GM21576 (cell line): ENCODE data around the gene PPM1D.
"Not testable (repeated sequence)": the region's sequence is repeated elsewhere in the genome, so short reads cannot be mapped to it uniquely, and the experiment has no call there.

Experiments
- ATAC-seq: cut with Tn5 transposase; IDR thresholded peaks from one replicate; pipeline ENCODE4 v1.9.1; 2021; ENCODE audit warnings: mild to moderate bottlenecking, moderate library complexity; ENCODE audit not compliant: unreplicated experiment

The PPM1D gene

DNA sequence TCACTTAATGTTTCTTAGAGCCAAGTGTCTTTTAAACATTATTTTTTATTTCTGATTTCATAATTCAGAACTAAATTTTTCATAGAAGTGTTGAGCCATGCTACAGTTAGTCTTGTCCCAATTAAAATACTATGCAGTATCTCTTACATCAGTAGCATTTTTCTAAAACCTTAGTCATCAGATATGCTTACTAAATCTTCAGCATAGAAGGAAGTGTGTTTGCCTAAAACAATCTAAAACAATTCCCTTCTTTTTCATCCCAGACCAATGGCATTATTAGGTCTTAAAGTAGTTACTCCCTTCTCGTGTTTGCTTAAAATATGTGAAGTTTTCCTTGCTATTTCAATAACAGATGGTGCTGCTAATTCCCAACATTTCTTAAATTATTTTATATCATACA, 64.0 kb downstream of the PPM1D start:
- ATAC-seq = no peak

DNA sequence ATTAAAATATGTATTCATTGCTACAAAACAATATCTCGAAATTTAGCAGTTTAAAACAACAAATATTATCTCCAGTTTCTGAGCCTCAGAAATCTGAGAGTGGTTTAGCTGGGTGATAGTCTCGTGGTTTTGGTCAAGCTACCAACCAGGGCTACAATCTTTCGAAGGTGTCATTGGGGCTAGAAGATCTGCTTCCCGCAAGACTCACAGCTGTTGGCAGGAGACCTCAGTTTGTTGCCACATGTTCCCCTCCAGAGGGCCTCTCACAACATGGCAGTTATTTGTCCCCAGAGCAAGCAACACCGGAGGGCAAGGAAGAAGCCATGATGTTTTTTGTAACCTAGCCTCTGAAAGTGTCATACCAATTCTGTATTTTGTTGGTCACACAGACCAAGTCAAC, 65.6 kb downstream of the PPM1D start:
- no peak for ATAC-seq

- ATAC-seq = not testable (repeated sequence)
These were observed 68.7 kb downstream of the PPM1D start for GRCh38 chr17:60668741-60669140.

GRCh38 chr17:60671482-60671881, 71.5 kb downstream of the PPM1D start:
- ATAC-seq = no peak

- ATAC-seq = not testable (repeated sequence)
These were observed 74.6 kb downstream of the PPM1D start for GRCh38 chr17:60674637-60675036.

- no peak for ATAC-seq
These were observed 76.0 kb downstream of the PPM1D start for GRCh38 chr17:60675997-60676396.

DNA sequence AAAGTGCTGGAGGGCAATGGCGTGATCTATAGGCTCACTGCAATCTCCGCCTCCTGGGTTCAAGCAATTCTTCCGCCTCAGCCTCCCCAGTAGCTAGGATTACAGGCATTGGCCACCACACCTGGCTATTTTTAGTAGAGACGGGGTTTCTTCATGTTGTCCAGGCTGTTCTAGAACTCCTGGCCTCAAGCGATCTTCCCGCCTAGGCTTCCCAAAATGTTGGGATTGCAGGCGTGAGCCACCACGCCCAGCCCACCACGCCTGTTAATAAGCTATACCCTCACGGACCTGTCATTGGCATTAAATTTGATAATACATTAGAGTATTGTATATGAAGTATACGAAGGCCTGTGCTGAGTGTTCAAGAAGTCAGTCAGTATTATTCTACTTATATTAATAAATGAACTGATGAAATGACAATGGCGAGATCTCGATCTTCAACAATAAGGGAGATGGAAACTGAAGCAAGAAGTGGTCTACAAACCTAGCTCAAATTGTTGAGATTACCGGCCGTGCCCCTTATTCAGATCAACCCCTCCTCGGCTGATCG, 76.8 kb downstream of the PPM1D start:
- no peak for ATAC-seq

GRCh38 chr17:60677308-60678117, 77.5 kb downstream of the PPM1D start, which contains the start of gene BCAS3:
TSS of gene BCAS3 (plus strand) at chr17:60677851.
- ATAC-seq = peak; percentile 95

DNA sequence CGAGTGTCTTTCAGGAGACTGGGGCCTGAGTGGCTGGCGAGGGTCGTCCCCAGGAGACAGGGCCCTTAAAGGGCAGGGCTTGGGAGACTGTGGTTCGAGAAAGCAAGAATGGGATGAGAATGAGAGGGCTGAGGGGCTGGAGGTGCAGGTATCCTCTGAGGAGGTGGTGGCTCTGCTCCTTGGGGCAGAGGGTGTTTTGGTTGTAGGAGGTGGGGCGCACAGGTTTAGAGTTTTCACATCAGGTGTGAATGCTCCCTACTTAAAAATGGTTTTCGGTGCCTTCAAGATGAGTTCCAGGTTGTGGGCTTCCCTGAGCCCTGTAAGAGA, 78.1 kb downstream of the PPM1D start:
- no peak for ATAC-seq

DNA sequence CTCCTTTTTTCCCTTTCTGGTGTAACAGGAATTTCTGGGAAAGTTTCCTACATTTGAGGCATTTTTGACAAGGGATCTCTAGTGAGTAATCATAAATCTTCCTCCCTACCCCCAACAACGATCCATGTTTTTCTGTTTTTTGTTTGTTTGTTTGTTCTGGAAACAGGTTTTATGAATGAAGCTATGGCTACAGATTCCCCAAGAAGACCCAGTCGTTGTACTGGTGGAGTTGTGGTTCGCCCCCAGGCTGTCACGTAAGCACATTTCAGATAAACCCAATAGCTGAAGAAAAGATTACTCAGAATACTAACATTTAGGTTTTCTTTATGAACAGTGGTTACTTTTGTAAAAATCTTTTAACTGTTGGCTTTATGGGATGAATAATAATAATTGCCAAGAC, 79.3 kb downstream of the PPM1D start:
- no peak for ATAC-seq

GRCh38 chr17:60680754-60681153, 80.8 kb downstream of the PPM1D start:
- no peak for ATAC-seq

DNA sequence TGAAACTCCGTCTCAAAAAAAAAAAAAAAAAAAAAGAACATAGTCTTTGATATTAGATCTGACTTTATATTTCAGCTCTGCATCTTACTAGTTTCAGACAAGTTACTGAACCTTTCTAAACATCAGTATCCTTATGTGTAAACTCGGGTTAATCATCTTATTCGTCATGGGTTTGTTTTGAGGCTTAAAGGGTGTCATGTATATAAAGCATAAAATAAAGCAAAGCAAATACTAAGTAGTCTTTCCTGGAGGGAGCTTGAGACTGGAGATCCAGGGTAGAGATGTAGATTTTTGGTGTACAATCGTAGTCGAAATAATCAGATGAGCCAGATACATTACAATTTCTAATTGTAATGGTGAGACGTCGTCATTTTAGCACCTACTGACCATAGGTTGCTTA, 85.4 kb downstream of the PPM1D start:
- no peak for ATAC-seq

GRCh38 chr17:60695960-60696359, 96.0 kb downstream of the PPM1D start:
- no peak for ATAC-seq

GRCh38 chr17:60699090-60699489, 99.1 kb downstream of the PPM1D start:
- no peak for ATAC-seq

DNA sequence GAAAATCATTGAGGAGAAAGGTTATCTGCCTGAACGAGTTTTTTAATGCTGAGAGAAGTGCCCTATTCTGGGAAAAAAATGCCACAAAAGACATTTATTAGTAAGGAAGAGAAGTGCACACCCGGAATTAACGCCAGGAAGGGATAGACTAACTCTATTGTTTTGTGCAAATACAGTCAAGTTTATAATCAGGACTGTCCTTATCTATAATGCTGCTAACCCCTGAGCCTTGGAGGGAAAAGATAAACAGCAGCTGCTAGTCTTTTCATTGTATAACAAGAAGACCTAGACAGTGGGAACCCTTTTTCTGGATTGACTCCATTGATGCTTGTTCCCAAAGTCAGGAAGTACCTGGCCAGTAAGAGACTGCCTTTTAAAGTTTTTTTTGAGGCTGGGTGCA, 104.2 kb downstream of the PPM1D start:
- no peak for ATAC-seq

DNA sequence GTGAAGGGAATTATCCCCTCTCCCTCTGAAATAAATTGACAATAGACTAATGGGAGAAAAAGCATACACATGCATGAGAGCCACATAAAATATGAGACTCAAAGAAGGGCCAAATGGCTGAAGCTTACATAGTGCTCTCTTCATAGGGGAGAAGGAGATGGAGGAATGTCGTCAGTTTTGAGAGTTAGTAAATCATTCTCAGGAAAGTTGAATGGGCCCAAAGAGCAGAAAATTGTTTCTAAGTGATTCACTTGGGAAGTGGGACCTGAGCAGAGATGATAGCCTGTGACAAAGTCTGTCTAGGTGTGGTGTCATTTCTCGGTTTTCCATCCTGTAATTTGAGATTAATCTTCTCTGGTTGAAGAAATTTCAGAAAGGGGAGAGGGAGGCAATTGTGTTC, 112.7 kb downstream of the PPM1D start:
- no peak for ATAC-seq

DNA sequence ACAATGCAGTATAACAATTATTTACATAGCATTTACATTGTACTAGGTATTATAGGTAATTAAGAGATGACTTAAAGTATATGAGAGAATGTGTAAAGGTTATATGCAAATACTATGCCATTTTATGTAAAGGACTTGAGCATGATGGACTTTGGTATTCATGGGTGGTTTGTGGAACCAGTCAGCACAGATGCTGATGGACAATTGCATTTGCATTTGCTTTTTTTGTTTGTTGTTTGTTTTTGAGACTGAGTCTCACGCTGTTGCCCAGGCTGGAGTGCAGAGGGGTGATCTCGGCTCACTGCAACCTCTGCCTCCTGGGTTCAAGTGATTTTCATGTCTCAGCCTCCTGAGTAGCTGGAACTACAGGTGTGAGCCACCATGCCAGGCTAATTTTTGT, 113.6 kb downstream of the PPM1D start:
- ATAC-seq = no peak
